ENCODE results near the gene MYO3A. TPM values are rescaled to one million over a fixed set of nuclear protein-coding genes. Genes with fewer than 3 reads are reported as not detected.

The MYO3A gene
- total RNA-seq, 4 donors from 2014 or later: 0.35 to 3.1 (median 1.9) TPM

DNA sequence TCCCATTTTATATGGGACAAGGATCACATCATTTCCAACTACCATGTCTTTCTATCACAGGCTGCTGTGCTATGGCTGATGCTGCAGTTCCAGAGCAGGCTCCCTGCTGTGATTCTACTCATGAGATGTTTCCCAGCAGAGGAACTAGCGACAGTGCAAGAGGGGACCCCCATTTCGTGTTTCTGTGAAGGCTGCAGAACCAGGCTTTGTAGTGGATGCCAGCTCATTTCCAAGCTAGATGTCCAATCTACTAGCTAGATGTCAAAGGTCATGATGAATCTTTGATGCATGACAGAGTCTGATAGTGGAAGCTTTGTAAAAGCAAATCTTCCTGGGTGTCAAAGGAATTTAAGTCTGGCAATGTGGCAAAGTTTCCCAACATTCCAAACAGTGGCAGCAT, 21.2 kb upstream of the MYO3A start:
- no peak for TF ChIP-seq POLR2A (IDR thresholded peaks at IDR 0.05)
- TF ChIP-seq, protein P1, sequence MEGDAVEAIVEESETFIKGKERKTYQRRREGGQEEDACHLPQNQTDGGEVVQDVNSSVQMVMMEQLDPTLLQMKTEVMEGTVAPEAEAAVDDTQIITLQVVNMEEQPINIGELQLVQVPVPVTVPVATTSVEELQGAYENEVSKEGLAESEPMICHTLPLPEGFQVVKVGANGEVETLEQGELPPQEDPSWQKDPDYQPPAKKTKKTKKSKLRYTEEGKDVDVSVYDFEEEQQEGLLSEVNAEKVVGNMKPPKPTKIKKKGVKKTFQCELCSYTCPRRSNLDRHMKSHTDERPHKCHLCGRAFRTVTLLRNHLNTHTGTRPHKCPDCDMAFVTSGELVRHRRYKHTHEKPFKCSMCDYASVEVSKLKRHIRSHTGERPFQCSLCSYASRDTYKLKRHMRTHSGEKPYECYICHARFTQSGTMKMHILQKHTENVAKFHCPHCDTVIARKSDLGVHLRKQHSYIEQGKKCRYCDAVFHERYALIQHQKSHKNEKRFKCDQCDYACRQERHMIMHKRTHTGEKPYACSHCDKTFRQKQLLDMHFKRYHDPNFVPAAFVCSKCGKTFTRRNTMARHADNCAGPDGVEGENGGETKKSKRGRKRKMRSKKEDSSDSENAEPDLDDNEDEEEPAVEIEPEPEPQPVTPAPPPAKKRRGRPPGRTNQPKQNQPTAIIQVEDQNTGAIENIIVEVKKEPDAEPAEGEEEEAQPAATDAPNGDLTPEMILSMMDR (IDR thresholded peaks at IDR 0.05): no peak
- no peaks in the 10 kb centered on the region for H3K36me3 ChIP-seq
- WGBS, 2 donors: 0 to 17% methylated on average over 2 of the region's 2 CpGs
- H3K27ac ChIP-seq: no peak overlapping the region
- no peak for DNase-seq
- intact Hi-C loops (cut with DNase I): no loop called here
- no peaks in the 10 kb centered on the region for H3K4me1 ChIP-seq
- H3K27me3 ChIP-seq: no peaks in the 10 kb centered on the region
- no peaks in the 10 kb centered on the region for H3K9me3 ChIP-seq
- no peak overlapping the region for H3K4me3 ChIP-seq

DNA sequence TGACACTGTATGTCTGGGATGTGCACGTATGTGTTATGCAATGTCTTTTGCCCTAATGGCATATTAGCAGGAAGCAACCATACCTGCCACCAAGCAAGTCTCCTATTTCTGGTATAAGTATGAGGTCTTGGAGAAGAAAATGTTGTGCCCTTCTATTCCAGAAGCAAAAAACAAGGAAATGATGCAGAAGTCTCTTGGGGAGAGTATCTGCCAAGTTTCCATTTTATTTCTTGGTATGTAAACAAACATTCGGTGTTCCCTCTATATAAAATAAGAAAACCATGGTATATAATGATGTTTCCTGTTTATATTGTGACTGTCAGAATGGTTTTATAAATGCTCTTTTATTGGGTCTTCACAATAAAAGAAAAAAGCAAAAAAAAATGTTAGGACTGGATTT, 19.3 kb upstream of the MYO3A start:
- Histone ChIP-seq H3K27ac (no peak overlapping the region), H3K4me1 (no peaks in the 10 kb centered on the region), H3K36me3 (no peaks in the 10 kb centered on the region), H3K27me3 (no peaks in the 10 kb centered on the region), H3K4me3 (no peak overlapping the region), H3K9me3 (no peaks in the 10 kb centered on the region)
- DNase-seq: no peak
- WGBS, 2 donors: 33 to 36% methylated on average over 2 of the region's 2 CpGs
- intact Hi-C loops (cut with DNase I): no loop called here
- no peak for TF ChIP-seq POLR2A (IDR thresholded peaks at IDR 0.05)
- TF ChIP-seq, protein P1 (IDR thresholded peaks at IDR 0.05): no peak

DNA sequence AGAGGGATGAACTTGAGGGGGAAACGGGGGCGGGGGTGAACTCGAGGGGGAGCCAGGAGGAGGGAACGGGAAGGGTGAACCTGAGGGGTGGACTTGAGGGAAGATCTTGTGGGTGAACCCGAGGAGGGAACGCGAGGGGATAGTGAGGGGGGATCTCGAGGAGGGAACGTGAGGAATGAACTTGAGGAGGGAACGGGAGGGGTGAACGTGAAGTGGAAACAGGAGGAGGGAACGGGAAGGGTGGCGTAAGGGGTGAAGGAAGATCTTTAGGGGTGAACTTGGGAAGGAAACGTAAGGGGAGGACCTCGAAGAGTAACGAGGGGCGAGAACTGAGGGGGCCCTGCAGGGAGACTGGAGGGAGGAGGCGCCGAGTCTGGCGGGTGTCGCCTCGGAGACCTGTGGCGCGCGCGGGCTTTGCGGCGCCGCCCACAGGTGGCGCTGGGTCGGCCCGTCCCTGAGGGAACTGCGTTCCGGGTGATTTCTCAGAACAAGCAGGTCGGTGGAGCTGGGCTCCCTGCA, 651 bp downstream of the MYO3A start:
- H3K4me1 ChIP-seq: peaks cover 8 to 16% (median 12%) of the 10 kb centered on the region in 3 donors
- no peak for TF ChIP-seq POLR2A (IDR thresholded peaks at IDR 0.05)
- TF ChIP-seq, protein P1 (IDR thresholded peaks at IDR 0.05): peak in 3 of 6 experiments; percentile 19 to 35 (median 35)
- H3K9me3 ChIP-seq: no peaks in the 10 kb centered on the region
- 1 to 5% methylated on average over 27 to 35 of the region's 35 CpGs for WGBS, 2 donors
- H3K27ac ChIP-seq: no peak overlapping the region
- no peaks in the 10 kb centered on the region for H3K36me3 ChIP-seq
- intact Hi-C loops (cut with DNase I): no loop called here
- DNase-seq: no peak
- peaks cover 0 to 30% (median 0%) of the 10 kb centered on the region in 4 donors for H3K27me3 ChIP-seq
- H3K4me3 ChIP-seq: peak overlapping the region; percentile 19 to 62 (median 45)

DNA sequence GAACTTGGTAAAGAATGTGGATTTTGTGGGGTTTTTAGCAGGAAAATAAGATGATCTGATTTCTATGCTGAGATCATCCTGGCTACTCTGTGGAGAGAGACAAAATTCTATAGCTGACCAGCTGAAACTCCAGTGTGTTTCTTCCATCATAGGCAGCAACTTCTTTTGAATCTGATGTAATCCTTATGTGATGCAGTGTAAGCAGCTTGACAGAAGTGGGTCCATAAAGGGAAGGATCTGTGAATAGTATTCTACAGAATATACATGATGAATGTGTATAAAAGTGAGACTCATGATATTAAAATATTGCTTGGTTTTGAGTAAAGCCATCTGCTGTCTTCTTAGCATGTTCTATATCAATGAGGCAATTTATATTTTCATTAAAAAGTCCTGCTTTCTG, 4.4 kb downstream of the MYO3A start:
- no peak for DNase-seq
- Histone ChIP-seq H3K4me1 (peaks cover 8 to 16% (median 12%) of the 10 kb centered on the region in 3 donors), H3K4me3 (no peak overlapping the region), H3K27ac (no peak overlapping the region), H3K36me3 (no peaks in the 10 kb centered on the region), H3K27me3 (peaks cover 0 to 24% (median 0%) of the 10 kb centered on the region in 4 donors), H3K9me3 (no peaks in the 10 kb centered on the region)
- intact Hi-C loops (cut with DNase I): no loop called here
- TF ChIP-seq POLR2A (IDR thresholded peaks at IDR 0.05): no peak
- TF ChIP-seq, protein P1 (IDR thresholded peaks at IDR 0.05): no peak

DNA sequence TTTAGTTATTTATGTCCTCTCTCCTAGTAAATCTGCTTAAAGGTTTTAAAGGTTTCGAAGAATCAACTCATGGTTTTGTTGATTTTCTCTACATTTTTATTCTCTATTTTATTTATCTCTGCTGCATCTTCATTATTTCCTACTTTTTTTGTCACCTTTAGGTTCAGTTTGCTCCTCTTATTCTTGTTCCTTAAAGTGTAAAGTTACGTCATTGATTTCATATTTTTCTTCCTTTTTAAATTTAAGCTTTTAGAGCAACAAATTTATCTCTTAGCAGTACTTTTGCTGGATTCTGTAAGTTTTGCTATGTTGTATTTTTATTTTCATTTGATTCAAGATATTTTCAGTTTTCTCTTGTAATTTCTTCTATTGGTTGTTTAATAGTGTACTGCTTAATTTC, 10.7 kb downstream of the MYO3A start:
- 89 to 90% methylated on average over 2 of the region's 2 CpGs for WGBS, 2 donors
- TF ChIP-seq POLR2A (IDR thresholded peaks at IDR 0.05): no peak
- TF ChIP-seq, protein P1 (IDR thresholded peaks at IDR 0.05): no peak
- H3K27ac ChIP-seq: no peak overlapping the region
- H3K27me3 ChIP-seq: no peaks in the 10 kb centered on the region
- no peak for DNase-seq
- no peaks in the 10 kb centered on the region for H3K4me1 ChIP-seq
- H3K4me3 ChIP-seq: no peak overlapping the region
- no peaks in the 10 kb centered on the region for H3K36me3 ChIP-seq
- intact Hi-C loops (cut with DNase I): no loop called here
- no peaks in the 10 kb centered on the region for H3K9me3 ChIP-seq

Data from esophagus squamous epithelium (tissue), 5 donors.